GM12891 (cell line): ENCODE measurements around the gene PRKACG.

Source experiments
- PAX5 ChIP-seq: IDR thresholded peaks from 2 replicates; pipeline ENCODE4 v1.6.1; 2011; ENCODE audit warnings: low read length, moderate library complexity, mild to moderate bottlenecking; ENCODE audit not compliant: insufficient read depth, severe bottlenecking
- POLR2A ChIP-seq: IDR thresholded peaks from 2 replicates; pipeline ENCODE4 v1.6.1; 2011; ENCODE audit warnings: low read depth, low read length, control low read depth
- POLR2AphosphoS5 ChIP-seq: IDR thresholded peaks from 2 replicates; pipeline ENCODE4 v1.6.1; 2011; ENCODE audit warnings: low read depth, low read length, control low read depth
- POU2F2 ChIP-seq: IDR thresholded peaks from 2 replicates; pipeline ENCODE4 v1.6.1; 2011; ENCODE audit warnings: low read depth, mild to moderate bottlenecking, control low read depth, low read length, moderate library complexity
- SPI1 ChIP-seq: IDR thresholded peaks from 2 replicates; pipeline ENCODE4 v1.6.1; 2011; ENCODE audit warnings: low read depth, low read length, control low read depth
- TAF1 ChIP-seq: IDR thresholded peaks from 2 replicates; pipeline ENCODE4 v1.6.1; 2011; ENCODE audit warnings: low read depth, low read length, control low read depth

- no peak for TF ChIP-seq POLR2A
- TF ChIP-seq POU2F2 = no peak
- TF ChIP-seq TAF1 = no peak
- no peak for TF ChIP-seq POLR2AphosphoS5
- no peak for TF ChIP-seq PAX5
- no peak for TF ChIP-seq SPI1
Observed at GRCh38 chr9:69056191-69056815, 42.4 kb upstream of the PRKACG start.
